A549 treated with Hydrocortisone at 1 μM for 4 hours (cell line): ENCODE measurements around the gene SFSWAP. TPM values are rescaled to one million over a fixed set of nuclear protein-coding genes. Genes with fewer than 3 reads are reported as not detected.

Source experiments
- total RNA-seq: library from RNA; stranded (reverse); fragments of 200-300 nt; extraction: Qiagen RNA extraction; gene quantifications from 5 replicates; pipeline ENCODE4 v1.2.3, GENCODE V29; 2022

Gene SFSWAP
- 23.3 to 31.0 TPM (median 28.6 TPM) in 5 replicates for total RNA-seq

DNA sequence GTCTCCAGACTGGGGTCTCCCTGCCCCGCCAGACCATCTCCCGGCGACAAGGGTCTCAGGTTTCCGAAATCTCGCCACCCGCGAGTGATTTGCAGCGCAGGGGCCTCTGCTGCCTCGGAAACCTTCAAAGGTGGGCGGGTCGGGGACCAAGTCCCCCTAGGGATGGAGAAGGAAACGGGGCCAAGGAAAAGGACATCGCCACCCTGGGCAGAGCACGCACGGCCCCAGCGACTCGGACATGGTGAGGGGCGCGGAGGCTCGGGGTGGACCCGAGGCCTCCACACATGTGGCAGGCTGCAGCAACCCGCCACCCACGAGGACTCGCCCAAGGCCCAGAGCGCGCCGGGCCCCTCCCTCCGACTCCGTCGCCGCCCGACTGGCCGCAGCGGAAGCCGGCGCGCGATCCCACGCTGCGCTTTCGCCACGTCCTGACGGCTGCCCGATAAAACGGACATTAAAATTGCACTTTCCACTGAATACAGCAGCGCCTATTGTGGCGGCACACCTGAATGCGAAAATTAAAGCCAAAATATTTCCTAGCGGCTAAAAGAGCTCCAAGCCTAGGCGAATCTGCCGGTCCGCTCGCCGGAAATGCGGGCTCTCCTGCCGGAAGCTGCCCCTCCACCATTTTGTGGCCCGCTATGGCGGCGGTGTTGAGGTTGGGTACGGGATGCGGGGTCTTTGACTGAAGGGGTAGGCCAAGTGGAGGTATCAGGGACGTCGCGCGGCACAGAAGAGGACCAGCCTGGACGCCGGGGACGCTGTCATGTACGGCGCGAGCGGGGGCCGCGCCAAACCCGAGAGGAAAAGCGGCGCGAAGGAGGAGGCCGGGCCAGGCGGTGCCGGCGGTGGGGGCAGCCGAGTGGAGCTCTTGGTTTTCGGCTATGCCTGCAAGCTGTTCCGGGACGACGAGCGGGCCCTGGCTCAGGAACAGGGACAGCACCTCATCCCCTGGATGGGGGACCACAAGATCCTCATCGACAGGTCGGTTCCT, at the start of gene SFSWAP:
Gene SFSWAP (plus strand): TSS at position 627 of the 994 bp plus-strand sequence. CDS start 140 bp downstream, at position 767.

DNA sequence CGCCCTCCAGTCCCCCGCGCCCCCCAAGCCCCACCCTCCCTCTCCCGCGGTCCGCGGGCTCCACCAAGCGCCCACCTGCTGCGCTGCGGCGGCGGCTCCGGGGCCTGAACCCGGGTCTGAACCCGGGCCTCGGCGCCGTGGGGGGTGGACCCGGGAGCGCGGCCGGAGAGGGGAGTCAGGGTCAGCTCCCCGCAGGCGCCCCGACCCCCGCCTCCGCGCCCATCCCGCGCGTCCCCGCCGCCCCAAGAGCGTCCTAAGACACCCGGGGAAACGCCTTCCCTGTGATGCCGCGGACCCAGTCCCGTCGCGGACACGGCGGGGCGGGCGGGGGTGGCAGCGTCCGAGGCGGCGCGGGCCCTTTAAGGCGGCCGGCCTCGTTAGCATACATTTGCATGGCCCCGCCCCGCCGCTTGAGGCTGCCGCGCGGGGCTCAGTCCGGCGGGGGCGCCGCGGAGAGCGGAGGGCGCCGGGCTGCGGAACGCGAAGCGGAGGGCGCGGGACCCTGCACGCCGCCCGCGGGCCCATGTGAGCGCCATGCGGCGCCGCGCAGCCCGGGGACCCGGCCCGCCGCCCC, 117.2 kb downstream of the SFSWAP start, which contains the start of gene MMP17:
Gene MMP17 (plus strand): TSS at position 433 of the 574 bp plus-strand sequence. CDS start 102 bp downstream, at position 535.

Other genes with a start within 250 kb of the SFSWAP start
- 9.4 to 11.0 TPM (median 10.3 TPM) in 5 replicates for gene MMP17, start 117.3 kb downstream of the SFSWAP start, total RNA-seq
- gene ULK1, start 183.5 kb downstream of the SFSWAP start, total RNA-seq = 21.7 to 29.0 TPM (median 26.0 TPM) in 5 replicates
- 54.6 to 79.9 TPM (median 68.0 TPM) in 5 replicates for gene PUS1, start 218.2 kb downstream of the SFSWAP start, total RNA-seq
- 21.1 to 26.3 TPM (median 23.8 TPM) in 5 replicates for gene EP400, start 238.9 kb downstream of the SFSWAP start, total RNA-seq